Kidney tubule cell (primary cell): Measurements from ENCODE around the gene SEMA5A.
A peak's percentile ranks its signal among the peaks of the same experiment; 100 is the strongest.

Experiments used
- DNase-seq: peaks from one replicate; pipeline ENCODE4 v3.0.0-alpha.2; 2018; ENCODE audit warnings: low spot score

SEMA5A gene

DNA sequence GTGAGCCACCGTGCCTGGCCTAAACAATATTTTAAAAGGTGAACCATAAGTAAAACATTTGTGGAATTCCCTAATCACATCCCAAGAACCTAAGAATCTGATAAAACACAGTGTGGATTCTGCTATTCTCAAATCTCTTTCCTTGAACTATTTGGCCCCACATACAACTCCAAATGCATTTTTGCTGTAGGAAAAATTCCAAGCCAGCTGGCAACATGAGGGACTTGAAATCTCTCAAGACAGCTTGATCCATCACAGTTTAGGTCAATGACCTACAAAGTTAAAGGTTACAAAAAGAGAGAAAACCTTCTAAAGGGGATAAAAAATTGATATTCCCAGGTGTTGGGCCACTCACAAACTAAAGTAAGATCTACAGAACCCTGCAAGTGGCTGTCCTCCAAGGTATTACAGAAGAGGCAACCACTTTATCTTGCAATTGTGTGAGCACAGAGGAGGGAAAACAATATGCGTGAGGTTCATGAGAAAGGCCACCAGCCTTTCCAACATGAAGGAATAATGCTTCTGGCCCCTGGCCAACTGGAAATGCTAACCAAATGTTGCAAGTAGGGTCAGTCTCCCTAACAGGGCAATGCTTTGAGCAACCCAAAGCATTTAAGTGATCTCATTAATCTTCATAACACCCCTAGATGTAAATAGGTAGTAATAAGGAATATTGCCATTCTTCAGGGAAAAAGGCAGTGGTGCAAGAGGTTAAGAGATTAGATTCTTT is 221.4 kb downstream of the SEMA5A start:
- no peak for DNase-seq

DNA sequence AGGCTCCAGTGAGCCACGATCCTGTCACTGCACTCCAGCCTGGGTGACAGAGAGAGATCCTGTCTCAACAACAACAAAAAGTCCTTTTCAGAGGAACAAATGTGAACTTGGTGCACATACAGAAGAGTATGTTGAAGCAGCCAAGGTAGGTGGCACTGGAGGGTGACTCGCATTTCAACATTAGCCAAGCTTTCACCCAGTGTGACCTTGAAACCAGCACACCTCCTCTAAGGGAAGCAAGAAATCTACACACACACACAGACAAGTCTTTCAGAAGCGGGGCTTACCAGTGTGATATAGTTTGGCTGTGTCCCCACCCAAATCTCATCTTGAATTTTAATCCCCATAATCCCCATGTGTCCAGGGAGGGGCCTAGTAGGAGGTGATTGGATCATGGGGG is 225.2 kb downstream of the SEMA5A start:
- no peak for DNase-seq

DNA sequence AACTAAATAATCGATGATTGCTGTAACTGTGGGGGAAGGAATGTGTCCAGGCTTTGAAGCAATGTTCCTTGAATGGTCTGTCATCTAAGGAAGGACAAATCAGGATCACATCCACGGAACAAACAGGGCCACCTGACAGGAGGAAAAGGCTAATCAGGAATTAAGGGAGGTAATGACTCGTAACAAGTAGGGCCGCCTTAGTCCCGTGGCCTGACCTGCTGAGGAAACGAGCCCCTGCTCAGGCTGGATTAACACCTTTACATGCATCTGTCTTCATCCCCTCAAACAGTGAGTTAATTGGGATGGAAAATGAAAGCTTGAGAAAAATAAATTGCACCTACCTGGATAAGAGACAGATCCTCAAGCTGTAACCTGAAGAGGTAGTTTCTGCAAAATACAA is 227.8 kb downstream of the SEMA5A start:
- DNase-seq = no peak

DNA sequence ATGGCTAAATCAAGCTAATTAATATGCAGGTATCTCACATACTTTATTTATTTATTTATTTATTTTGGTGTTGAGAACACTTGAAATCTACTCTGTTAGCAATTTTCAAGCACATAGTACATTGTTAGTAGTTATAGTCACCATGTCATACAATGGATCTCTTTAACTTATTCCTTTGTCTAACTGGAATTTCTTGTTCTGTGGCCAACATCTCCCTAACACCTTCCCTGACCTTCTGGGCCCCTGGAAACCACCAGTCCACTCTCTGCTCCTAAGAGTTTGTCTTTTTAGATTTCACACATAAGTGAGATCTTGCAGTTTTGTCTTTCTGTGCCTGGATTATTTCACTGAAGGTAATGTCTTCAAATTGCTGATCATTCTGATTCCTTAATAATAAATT is 229.1 kb downstream of the SEMA5A start:
- peak; percentile 32 for DNase-seq

DNA sequence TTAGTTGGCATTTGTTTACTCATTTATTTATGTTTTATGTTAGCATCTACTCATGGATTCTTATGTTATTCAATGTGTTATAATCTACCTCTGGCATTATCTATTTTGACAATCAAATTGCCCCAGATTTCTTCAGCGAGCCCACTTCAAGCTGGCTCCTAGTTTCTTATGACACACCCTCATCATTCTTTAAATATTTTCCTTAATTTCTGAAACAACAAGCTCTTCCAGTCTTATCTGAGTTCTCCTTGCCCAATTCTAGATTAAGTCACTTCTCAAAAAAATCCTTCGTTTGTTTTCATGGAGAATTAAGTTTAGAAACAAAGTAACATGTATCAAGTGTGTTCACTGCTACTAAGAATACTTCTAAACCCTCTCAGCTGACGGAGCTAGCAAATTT is 229.8 kb downstream of the SEMA5A start:
- DNase-seq = no peak

DNA sequence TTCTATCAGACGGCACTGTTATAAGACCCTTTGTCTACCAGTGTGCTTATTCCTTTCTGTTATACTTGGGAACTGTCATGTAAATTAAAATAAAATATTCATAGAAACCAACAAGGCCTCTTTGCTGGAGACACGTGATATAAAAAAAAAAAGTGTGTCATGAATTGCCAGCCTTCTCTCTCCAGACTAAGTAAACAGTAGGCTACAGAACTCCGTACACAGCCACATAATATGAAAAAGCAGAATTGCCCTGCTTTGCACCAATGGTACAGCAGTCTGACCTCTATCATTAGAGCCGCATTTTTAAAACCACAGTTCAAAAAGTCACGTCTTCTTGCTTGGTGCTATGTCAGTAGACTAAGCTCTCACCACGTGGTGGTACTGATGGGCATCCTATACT is 231.3 kb downstream of the SEMA5A start:
- DNase-seq = no peak

DNA sequence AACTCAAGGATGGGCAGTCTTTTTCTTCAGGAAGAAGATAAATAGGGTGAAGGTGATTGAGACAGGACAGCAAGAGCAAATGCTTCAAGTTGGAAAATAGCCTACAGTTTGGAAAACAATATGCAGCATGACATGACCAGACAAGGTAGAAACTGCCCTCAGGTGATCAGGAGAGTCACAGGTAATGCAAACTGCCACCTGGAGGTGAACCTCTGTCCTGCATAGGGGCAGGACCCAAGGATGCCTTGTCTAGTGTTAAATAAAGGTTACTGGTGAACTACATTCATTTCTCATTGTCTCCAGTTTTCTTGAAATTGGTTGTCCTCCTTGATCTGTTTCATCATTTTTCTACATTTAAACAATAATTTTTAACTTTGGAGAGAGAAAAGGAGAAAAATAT is 232.1 kb downstream of the SEMA5A start:
- DNase-seq = peak; percentile 2

DNA sequence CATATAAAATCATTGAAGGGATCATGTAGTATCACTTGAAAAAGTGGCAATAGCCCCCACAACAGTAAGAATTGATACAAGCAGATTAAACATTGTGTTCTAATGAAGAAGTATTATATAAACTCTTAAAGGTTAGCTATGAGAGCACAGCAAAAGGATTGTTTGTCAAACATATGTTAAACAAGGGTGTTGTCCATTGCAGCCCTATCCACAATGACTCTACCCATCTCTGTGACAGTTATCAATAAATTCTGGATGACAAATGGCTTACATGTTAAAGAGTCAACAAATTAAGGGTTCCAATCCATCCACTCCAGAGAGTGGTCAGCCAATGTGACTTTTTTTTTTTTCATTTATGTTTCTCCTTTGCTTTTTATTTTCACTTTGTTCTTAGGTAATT is 238.7 kb downstream of the SEMA5A start:
- no peak for DNase-seq

DNA sequence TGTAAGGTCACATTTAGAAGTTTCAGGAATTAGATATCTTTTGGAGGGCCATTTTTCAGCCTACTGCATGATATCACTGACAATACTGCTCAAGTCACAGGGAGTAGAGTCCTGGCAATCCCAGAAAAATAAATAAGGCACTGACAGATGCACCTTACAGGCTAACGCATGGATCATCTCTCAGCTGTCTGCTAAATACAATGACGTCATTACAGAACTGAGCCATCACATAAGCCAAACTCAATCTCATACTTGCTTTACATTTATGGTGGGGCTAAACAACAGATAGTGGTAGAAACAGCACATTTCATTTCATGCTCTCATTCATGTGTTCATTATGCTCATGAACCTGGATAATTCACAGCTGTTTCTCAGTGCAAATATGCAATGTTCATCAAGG is 243.7 kb downstream of the SEMA5A start:
- no peak for DNase-seq

DNA sequence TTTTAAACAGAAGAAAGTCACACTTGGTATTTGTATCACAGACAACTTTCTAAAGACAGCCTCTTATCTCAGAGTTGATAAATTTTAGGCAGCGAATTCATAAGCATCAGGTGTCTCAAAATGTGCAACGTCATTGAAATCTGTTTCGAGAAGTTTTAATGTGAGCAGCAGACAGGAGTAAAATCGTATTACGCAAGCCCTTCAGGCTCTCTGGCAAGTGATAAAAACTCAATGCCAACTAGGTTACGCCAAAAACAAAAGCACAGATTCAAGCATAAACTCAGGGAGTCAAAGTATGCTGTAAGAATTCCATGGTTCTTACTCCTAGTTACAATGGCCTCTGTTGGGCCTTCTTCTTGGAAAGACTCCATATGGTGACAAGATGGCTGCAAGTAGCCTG is 244.7 kb downstream of the SEMA5A start:
- no peak for DNase-seq

DNA sequence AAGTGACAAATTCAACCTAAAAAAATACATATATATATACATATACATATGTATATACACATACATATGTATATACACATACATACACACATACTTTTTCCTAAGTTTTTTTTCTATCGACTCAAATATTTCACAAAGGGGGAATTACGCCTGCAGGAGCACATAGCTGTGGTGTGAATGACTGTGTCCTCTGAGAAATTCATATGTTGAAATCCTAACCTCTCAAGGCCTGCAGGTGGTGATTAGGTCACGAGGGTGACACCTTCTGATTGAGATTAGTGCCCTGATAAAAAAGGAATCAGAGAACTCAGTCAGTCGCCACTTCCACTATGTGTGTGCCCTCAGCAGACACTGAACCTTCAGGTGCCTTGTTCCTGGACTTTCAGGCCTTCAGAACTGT is 248.7 kb downstream of the SEMA5A start:
- no peak for DNase-seq

DNA sequence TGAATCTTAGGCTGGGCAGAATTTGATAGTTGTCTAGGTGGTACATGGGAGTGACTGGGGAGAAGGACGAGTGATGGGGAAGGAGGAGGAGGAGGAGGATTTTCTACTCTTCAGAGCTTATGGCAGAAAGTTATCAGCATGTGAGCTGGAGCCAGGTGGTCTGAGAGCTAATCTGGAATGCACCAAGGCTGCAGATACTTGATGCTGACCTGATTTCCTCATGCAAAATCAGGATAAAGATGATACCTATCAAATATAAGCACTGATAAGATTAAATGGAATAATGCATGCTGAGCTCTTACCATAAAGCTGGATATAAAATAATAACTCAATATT is 250.4 kb downstream of the SEMA5A start:
- no peak for DNase-seq

DNA sequence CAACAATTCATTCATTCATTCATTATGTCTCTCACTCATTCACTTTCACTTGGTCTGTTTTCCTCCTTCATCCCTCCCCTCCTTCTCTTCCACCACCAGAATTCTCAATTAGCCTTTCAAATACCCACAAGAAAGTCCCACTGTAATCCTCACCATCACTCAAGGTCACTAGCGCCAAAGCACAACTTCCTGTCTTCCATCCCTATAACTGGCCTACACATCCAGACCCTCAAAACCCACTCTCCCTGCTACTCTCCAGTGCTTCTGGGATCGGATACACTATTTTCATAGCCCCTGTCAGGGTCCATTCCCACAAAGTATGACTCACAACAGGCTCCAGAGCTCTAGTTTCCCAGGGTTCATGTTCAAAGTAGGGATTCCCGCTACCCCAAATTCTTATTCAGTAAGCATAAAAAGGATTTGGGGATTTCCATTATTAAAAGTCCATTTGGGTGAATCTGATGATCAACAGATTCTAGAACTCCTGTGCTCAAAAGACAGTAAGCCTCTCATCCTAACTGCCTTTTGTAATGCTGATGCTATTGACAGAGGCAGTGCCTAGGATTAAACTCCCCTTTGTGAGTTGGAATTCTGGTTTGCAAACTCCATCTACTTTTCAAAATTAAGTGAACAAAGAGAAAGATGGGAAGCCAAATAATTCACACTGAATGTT is 250.9 kb downstream of the SEMA5A start:
- DNase-seq = no peak

DNA sequence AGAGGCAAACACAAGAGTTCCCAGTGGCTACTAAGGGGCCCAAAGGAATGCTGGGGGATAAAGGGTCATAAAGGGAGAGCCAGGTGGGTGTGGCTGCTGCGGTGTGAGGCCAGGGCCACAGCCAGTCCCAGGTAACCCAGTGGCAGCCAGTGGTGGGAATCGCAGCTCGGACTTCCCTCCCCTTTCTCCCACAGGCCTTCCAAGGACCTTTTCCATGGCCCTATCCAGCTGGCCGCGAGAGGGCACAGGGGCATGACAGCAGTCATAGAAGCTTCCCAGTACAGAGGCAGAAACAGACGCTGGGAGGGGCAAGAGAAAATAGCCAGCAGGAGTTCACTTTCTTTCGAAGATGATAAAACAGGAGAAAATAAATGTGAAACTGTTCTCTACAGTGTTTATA is 257.6 kb downstream of the SEMA5A start:
- no peak for DNase-seq

DNA sequence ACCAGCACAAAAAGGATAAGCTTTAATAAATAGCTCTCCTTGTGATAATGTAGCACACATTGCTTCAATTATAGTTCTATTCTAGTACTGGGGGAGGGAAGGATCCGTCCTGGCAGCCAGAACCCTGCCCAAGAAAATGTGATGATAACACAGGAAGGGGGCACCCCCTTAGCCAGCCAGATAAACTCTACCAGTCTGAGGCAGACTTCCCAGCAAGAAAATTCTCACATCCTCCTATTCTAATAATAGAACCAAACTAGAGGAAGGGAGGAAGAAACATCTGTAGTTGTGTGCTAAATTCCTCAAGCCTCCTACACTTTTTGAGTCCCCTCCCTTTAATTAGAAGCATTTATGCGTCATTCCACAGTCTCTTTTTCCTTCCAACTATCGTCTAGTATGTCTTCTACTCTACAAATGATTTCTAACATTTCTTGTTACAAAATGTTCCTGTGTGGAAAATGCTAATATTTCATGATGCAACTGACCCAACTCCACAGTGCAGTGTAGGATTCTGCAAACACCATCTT is 261.0 kb downstream of the SEMA5A start:
- DNase-seq = no peak

DNA sequence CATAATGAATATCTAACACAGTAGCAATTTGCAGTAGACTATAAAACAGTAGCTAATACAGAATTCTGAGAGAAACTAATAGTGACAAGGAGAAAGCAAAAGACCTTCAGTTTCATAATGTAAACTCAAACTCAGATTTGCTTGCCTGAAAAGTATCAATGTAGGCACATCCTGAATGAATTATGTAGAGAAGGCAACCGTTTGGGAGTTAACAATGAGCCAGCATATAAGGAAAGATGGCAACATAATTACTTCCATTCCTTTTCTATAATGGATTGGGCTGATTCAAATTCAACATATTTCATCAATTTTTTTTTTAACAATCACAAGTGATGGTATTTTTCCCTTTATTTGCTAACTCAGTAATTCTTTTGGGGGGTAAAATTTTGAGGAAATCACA is 261.6 kb downstream of the SEMA5A start:
- DNase-seq = no peak

DNA sequence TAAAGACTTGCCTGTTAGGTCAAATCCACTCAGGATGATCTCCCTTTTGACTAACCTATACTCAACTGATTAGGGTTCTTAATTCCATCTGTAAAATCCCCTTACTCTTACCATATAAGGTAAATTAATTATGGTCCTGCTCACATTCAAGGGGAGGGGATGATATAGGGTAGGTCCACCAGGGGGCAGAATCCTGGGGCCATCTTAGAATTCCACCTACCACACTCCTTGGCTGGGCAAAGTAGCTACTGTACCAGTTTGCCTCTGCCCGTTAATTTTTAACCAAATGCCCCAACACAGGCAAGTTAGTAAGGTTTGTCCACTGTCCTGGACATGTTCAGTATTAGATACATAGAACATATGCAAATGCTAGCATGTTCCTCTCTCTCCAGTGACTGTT is 262.4 kb downstream of the SEMA5A start:
- peak; percentile 17 for DNase-seq

DNA sequence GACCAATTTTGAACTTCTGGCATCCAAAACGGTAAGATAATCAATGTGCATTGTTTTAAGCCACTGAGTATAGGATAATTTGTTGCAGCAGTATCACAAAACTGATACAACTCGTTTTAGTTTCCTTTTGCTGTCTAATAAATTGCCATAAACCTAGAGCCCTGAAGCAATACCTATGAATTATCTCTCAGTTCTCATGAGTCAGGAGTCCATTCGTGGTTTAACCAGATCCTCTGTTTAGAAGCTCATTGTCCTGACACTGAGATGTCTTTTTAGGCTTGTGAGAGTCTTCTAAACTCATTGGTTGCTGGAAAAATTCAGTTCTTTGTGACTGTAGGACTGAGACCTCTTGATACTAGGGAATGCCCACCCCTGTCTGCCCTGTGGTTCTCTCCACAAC is 262.9 kb downstream of the SEMA5A start:
- peak; percentile 4 for DNase-seq

DNA sequence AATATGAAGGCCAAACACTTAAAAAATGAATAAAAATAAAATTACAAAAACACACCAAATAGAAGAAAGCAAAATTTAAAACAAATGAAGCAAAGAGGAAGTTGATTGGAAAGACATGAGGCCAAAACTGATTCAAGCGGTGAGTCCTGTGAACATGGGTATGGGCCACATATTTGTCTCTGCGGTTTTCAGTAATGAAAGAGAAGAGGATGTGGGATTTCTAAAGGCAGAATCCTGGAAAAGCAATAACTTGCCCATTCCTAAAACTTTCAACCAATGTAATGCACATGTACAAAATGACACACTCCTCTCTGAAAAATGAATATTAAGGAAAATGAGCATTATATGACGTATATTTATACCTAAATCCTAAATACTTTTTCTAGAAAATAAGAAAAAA is 263.7 kb downstream of the SEMA5A start:
- no peak for DNase-seq

DNA sequence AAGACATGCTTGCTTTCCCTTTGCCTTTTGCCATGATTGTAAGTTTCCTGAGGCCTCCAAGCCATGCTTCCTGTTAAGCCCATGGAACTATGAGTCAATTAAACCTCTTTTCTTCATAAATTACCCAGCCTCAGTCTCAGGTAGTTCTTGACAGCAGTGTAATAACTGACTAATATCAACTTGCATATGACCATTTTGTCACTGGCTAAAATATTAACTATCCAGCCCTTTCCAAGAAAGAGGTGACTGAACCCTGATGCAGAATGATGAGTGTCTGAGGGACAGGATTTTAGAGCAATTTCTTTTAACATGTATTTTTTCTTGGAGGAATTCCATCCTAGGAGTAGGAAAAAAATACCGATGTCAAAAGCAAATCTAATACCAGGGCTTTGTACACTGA is 266.1 kb downstream of the SEMA5A start:
- DNase-seq = peak; percentile 66

DNA sequence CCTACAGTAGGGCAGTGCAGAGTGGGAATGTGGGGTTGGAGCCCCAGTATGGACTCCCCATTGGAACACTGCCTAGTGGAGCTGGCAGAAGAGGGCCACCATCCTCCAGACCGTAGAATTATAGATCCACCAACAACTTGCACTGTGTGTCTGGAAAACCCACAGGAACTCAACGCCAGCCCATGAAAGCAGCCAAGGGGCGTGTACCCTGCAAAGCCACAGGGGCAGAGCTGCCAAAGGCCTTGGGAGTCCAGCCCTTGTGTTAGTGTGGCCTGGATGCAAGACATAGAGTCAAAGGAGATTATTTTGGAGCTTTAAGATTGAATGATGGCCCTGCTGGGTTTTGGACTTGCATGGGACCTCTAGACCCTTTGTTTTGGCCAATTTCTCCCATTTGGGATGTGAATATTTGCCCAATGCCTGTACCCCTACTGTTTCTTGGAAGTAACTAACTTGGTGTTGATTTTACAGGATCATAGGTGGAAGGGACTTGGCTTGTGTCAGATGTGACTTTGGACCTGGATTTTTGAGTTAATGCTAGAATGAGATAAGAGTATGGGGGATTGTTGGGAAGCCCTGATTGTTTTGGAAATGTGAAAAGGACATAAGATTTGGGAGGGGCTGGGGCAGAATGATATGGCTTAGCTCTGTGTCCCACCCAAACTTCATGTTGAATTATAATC is 266.8 kb downstream of the SEMA5A start:
- DNase-seq = no peak

DNA sequence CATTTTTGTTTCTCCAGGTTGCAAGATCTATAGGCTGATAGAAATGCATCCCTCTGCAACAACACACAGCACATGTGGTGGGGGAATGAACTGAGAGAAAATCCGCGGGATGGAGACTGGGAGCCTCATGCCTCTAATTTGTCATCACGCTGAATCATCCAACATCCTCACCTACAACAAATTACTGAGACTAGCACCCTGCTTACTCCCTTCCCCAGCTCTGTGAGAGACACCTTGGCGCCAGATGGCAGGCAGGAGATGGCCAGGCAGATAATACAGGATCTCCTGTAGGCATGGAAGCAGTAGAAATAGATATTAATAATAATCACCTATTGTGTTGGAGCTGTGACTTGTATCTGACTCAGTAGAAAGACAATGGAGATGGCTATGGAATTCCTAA is 276.9 kb downstream of the SEMA5A start:
- peak; percentile 28 for DNase-seq

DNA sequence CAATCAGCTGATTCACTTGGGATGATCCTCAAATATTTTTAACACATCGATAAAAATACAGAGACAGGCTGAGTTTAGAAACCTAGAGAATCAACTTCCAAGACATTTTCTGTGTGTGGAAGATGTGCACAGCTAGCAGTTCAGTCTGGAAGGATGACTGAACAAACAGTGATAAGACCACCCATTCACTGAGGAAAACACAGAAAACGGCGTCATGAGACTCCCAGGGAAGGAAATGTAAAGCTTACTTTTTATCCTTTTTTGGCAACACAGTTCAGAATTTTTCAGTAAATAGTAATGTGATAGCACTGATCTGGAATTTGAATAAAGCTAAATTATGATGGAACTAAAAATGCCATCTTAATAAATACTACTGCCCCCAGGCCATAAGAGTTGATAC is 277.6 kb downstream of the SEMA5A start:
- no peak for DNase-seq
